SK-N-SH treated with all-trans-retinoic acid at 6 μM for 48 hours (cell line): Measurements from ENCODE around the gene SOWAHB.

Experiments used
- ARNTL ChIP-seq: fragments of 450-650 bp; formaldehyde crosslinking; IDR thresholded peaks from 2 replicates; pipeline ENCODE4 v1.5.0; 2020; ENCODE audit warnings: low read depth, mild to moderate bottlenecking, moderate library complexity, borderline replicate concordance
- CREB5 ChIP-seq: fragments of 250-450 bp; sonication (Bioruptor Pico); IDR thresholded peaks from 2 replicates; pipeline ENCODE4 v1.5.1; 2020; ENCODE audit warnings: low read depth, mild to moderate bottlenecking, moderate library complexity
- CSDC2 ChIP-seq: fragments of 250-450 bp; sonication (Bioruptor Pico); IDR thresholded peaks from 2 replicates; pipeline ENCODE4 v1.5.0; 2020; ENCODE audit warnings: mild to moderate bottlenecking, moderate library complexity
- CSRNP3 ChIP-seq: fragments of 250-450 bp; sonication (Bioruptor Pico); IDR thresholded peaks from 2 replicates; pipeline ENCODE4 v1.5.1; 2021; ENCODE audit warnings: mild to moderate bottlenecking, moderate library complexity
- ISL1 ChIP-seq: fragments of 250-450 bp; sonication (Bioruptor Pico); IDR thresholded peaks from 2 replicates; pipeline ENCODE4 v2.1.2; 2022; ENCODE audit warnings: mild to moderate bottlenecking, moderate library complexity
- PATZ1 ChIP-seq: fragments of 250-450 bp; sonication (Bioruptor Pico); IDR thresholded peaks from 2 replicates; pipeline ENCODE4 v1.8.0; 2020; ENCODE audit warnings: mild to moderate bottlenecking, moderate library complexity, borderline replicate concordance
- PPARA ChIP-seq: fragments of 250-450 bp; sonication (Bioruptor Pico); IDR thresholded peaks from 2 replicates; pipeline ENCODE4 v1.5.0; 2020; ENCODE audit warnings: mild to moderate bottlenecking, borderline replicate concordance
- RARB ChIP-seq: fragments of 250-450 bp; sonication (Bioruptor Pico); IDR thresholded peaks from 2 replicates; pipeline ENCODE4 v1.8.0; 2021; ENCODE audit warnings: mild to moderate bottlenecking, moderate library complexity
- SNAI2 ChIP-seq: fragments of 250-450 bp; sonication (Bioruptor Pico); IDR thresholded peaks from 2 replicates; pipeline ENCODE4 v1.5.0; 2020; ENCODE audit warnings: mild to moderate bottlenecking, moderate library complexity
- TOX ChIP-seq: fragments of 250-450 bp; sonication (Bioruptor Pico); IDR thresholded peaks from 2 replicates; pipeline ENCODE4 v1.8.0; 2021; ENCODE audit warnings: mild to moderate bottlenecking, moderate library complexity, borderline replicate concordance
- TSHZ2 ChIP-seq: fragments of 250-450 bp; sonication (Bioruptor Pico); IDR thresholded peaks from 2 replicates; pipeline ENCODE4 v1.5.0; 2020; ENCODE audit warnings: mild to moderate bottlenecking, moderate library complexity
- ZFP30 ChIP-seq: fragments of 450-650 bp; formaldehyde crosslinking; IDR thresholded peaks from 2 replicates; pipeline ENCODE4 v1.5.0; 2022; ENCODE audit warnings: mild to moderate bottlenecking, moderate library complexity
- ZNF565 ChIP-seq: fragments of 450-650 bp; formaldehyde crosslinking; conservative IDR thresholded peaks from 2 replicates; pipeline ENCODE4 v1.5.0; 2020; ENCODE audit warnings: low read depth, mild to moderate bottlenecking, moderate library complexity
- ZNF8 ChIP-seq: fragments of 450-650 bp; formaldehyde crosslinking; IDR thresholded peaks from 2 replicates; pipeline ENCODE4 v1.5.0; 2020; ENCODE audit warnings: mild to moderate bottlenecking, moderate library complexity

- no peak for TF ChIP-seq ZNF565 (CRISPR knock-in tag)
- no peak for TF ChIP-seq ARNTL (CRISPR knock-in tag)
- no peak; the same call in 1 of the 2 replicates for TF ChIP-seq ZNF8 (CRISPR knock-in tag)
- no peak for TF ChIP-seq PATZ1 (CRISPR knock-in tag)
- no peak for TF ChIP-seq ZFP30 (CRISPR knock-in tag)
- no peak for TF ChIP-seq PPARA (CRISPR knock-in tag)
- TF ChIP-seq SNAI2, result no peak
- no peak for TF ChIP-seq CSDC2 (CRISPR knock-in tag)
- TF ChIP-seq TOX (CRISPR knock-in tag), result no peak
- TF ChIP-seq ISL1 (CRISPR knock-in tag), result no peak
- no peak for TF ChIP-seq CREB5 (CRISPR knock-in tag)
- no peak for TF ChIP-seq RARB (CRISPR knock-in tag)
- TF ChIP-seq CSRNP3 (CRISPR knock-in tag), result no peak
- no peak for TF ChIP-seq TSHZ2 (CRISPR knock-in tag)
These were observed 47.9 kb downstream of the SOWAHB start for GRCh38 chr4:76850010-76850441.
